22Rv1 (cell line): ENCODE results near the gene GRAMD2B.

Source experiments
- ZFX ChIP-seq: fragments of 450-650 bp; IDR thresholded peaks from 2 replicates; pipeline ENCODE4 v1.6.1; 2017; ENCODE audit warnings: antibody characterized with exemption, borderline replicate concordance
- TF ChIP-seq, protein P1 (sequence below): fragments of 450-650 bp; IDR thresholded peaks from 2 replicates; pipeline ENCODE4 v1.5.1; 2017; ENCODE audit warnings: mild to moderate bottlenecking

DNA sequence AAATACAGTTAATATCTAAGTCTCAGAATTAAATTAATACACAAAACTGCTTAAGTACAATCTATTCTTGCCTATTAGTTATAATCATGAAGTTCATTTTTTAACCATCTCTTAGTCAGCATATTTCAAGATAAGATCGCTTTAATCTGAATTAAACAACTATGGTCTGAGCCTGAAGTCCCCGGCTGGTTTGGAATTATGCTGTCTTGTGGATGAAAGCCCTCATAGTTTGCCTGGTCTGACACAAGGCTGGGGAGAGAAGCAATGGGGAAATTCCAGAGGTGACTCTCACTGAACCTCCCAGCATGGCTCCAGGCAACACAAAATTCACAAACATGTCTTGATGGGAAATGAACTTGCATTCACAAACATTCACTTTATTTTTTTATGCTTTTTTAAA is 28.0 kb upstream of the GRAMD2B start:
- TF ChIP-seq, protein P1, sequence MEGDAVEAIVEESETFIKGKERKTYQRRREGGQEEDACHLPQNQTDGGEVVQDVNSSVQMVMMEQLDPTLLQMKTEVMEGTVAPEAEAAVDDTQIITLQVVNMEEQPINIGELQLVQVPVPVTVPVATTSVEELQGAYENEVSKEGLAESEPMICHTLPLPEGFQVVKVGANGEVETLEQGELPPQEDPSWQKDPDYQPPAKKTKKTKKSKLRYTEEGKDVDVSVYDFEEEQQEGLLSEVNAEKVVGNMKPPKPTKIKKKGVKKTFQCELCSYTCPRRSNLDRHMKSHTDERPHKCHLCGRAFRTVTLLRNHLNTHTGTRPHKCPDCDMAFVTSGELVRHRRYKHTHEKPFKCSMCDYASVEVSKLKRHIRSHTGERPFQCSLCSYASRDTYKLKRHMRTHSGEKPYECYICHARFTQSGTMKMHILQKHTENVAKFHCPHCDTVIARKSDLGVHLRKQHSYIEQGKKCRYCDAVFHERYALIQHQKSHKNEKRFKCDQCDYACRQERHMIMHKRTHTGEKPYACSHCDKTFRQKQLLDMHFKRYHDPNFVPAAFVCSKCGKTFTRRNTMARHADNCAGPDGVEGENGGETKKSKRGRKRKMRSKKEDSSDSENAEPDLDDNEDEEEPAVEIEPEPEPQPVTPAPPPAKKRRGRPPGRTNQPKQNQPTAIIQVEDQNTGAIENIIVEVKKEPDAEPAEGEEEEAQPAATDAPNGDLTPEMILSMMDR = no peak
- no peak for TF ChIP-seq ZFX
